CD4-positive, alpha-beta T cell (primary cell): ENCODE measurements around the gene MBNL2. TPM values are rescaled to one million over a fixed set of nuclear protein-coding genes. Genes with fewer than 3 reads are reported as not detected.

Source experiments
- ATAC-seq: fragments of 200-7000 bp; cut with Tn5 transposase; one replicate; pipeline ENCODE4 v1.10.0; 2022; ENCODE audit warnings: mild to moderate bottlenecking; ENCODE audit not compliant: poor library complexity
- CTCF ChIA-PET: fragments of 350-600 bp; sonication (Branson Sonifier 250); formaldehyde crosslinking; loops from one replicate; lab custom pipeline; 2021; ENCODE audit warnings: antibody characterized with exemption, inconsistent platforms; lab: Charles Lee
- POLR2A ChIA-PET: fragments of 350-600 bp; sonication (Branson Sonifier 250); formaldehyde crosslinking; loops from one replicate; lab custom pipeline; 2021; ENCODE audit warnings: antibody characterized with exemption, inconsistent platforms; lab: Charles Lee
- DNase-seq, 14 experiments: peaks; one replicate each; pipeline ENCODE4 v3.0.0-alpha.2; 2013 to 2020; ENCODE audit warnings: mixed read lengths in 2 of 14
- H3K27ac ChIP-seq, 2 donors: one replicate each; pipeline versions ENCODE4 v1.5.1 to v1.7.0; 2013; ENCODE audit warnings: low read length in 2 of 2, low read depth in 1 of 2, mild to moderate bottlenecking in 1 of 2
- H3K27me3 ChIP-seq, 2 experiments: 1 replicate in 1 of 2; 2 replicates in 1 of 2; pipeline versions ENCODE4 v1.6.1 to v1.7.0; 2013; ENCODE audit warnings: low read length in 2 of 2, control low read depth in 1 of 2, mild to moderate bottlenecking in 1 of 2, moderate library complexity in 1 of 2; ENCODE audit not compliant: insufficient read depth in 2 of 2, control insufficient read depth in 1 of 2
- H3K36me3 ChIP-seq: one replicate; pipeline ENCODE4 v1.6.1; 2013; ENCODE audit warnings: low read length, control low read depth; ENCODE audit not compliant: insufficient read depth
- H3K4me1 ChIP-seq: one replicate; pipeline ENCODE4 v1.6.1; 2013; ENCODE audit warnings: low read length, control low read depth; ENCODE audit not compliant: insufficient read depth
- H3K4me3 ChIP-seq: one replicate; pipeline ENCODE4 v1.5.1; 2013; ENCODE audit warnings: mild to moderate bottlenecking, low read length, moderate library complexity
- H3K9me3 ChIP-seq, 2 experiments: 1 replicate in 1 of 2; 2 replicates in 1 of 2; pipeline versions ENCODE4 v1.6.1 to v1.7.0; 2013; ENCODE audit warnings: low read length in 2 of 2, mild to moderate bottlenecking in 2 of 2, control low read depth in 1 of 2, moderate library complexity in 1 of 2; ENCODE audit not compliant: control insufficient read depth in 1 of 2, insufficient read depth in 1 of 2
- H3K27ac Mint-ChIP-seq: one replicate; pipeline ENCODE4 v1.8.0; 2020; ENCODE audit warnings: mixed read lengths
- H3K27me3 Mint-ChIP-seq: one replicate; pipeline ENCODE4 v1.8.0; 2021; ENCODE audit warnings: mixed read lengths
- H3K36me3 Mint-ChIP-seq: one replicate; pipeline ENCODE4 v1.8.0; 2021; ENCODE audit warnings: low read depth, mixed read lengths
- H3K4me1 Mint-ChIP-seq: one replicate; pipeline ENCODE4 v1.8.0; 2021; ENCODE audit warnings: low read depth, mixed read lengths
- H3K4me3 Mint-ChIP-seq: one replicate; pipeline ENCODE4 v1.8.0; 2020; ENCODE audit warnings: mild to moderate bottlenecking, mixed read lengths
- H3K9me3 Mint-ChIP-seq: one replicate; pipeline ENCODE4 v1.8.0; 2020; ENCODE audit warnings: mixed read lengths
- CTCF ChIP-seq: fragments of 200-600 bp; IDR thresholded peaks from one replicate; pipeline ENCODE4 v1.8.0; 2022; ENCODE audit warnings: antibody characterized with exemption, mild to moderate bottlenecking
- intact Hi-C, 2 experiments: fragments of 100-400 bp; cut with DNase I in 1 of 2; cut with micrococcal nuclease in 1 of 2; formaldehyde crosslinking; loops; one replicate each; pipeline versions ENCODE4 v1.15.1 to v1.9.0; 2023 to 2025; cut with DNase I, micrococcal nuclease
- total RNA-seq, 174 experiments: library from RNA in 2 of 174; stranded (reverse) in 2 of 174; gene quantifications; one replicate each; pipeline ENCODE4 v1.2.3 and lab custom pipeline; 2021 to 2026

The MBNL2 gene
- total RNA-seq, 2 experiments from 2014 or later = 35.9 to 36.0 TPM

DNA sequence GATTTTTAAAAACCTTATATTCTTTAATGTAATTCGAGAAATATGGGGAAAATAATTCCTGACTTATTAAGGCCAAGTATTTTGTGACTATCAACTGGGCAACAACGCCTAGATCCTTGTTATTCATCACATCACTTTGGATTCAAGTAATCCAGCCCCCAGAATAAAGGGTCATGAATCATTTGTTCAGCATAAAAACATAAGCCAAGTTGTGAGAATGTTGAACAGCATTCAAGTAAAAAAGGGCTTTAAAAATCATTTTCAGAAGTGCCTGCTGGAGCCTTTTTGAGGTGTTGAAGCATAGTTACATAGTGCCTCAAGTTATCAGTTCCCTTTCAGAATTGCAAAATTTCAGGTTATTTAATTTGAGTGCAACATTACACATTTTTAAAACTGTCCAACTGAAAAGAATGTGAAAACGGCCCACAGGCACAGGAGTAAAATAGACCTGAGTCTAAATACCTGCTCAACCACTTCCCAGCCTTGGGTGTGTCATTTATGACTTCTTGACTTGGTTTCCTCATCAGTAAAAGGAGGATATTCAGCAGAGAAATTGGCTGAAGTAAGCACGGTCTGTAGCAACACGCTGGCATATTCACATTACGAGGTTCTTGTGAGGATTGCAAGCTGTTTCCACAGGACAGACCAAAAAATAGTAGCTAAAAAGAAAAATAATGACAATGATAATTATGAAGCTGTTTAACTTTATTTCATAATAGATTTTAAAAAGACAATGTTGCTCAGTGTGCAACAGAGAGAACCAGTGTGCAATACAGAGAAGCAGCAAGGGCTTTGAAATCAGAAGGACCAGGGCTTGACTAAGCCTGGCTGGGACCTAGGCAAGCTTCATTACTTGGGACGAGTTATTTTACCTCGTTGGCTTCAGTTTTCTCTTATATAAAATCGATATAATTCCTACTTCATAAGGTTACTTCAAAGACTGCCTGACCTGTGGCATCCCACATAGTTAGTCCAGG is 56.6 kb downstream of the MBNL2 start:
- ChIA-PET POLR2A (no interaction called here), CTCF (no interaction called here)
- Histone ChIP-seq H3K4me1 (peaks cover 10% of the 10 kb centered on the region), H3K27me3 (no peaks in the 10 kb centered on the region), H3K27ac (no peak overlapping the region), H3K4me3 (no peak overlapping the region), H3K9me3 (no peaks in the 10 kb centered on the region), H3K36me3 (peaks cover 19% of the 10 kb centered on the region)
- DNase-seq = no peak
- Mint-ChIP-seq H3K27me3 (no peaks in the 10 kb centered on the region), H3K27ac (no peak overlapping the region), H3K9me3 (no peaks in the 10 kb centered on the region), H3K4me3 (no peak overlapping the region), H3K4me1 (peaks cover 80% of the 10 kb centered on the region), H3K36me3 (peaks cover 62% of the 10 kb centered on the region)
- ATAC-seq = no peak
- intact Hi-C loops = no loop called here
- no peak for TF ChIP-seq CTCF

DNA sequence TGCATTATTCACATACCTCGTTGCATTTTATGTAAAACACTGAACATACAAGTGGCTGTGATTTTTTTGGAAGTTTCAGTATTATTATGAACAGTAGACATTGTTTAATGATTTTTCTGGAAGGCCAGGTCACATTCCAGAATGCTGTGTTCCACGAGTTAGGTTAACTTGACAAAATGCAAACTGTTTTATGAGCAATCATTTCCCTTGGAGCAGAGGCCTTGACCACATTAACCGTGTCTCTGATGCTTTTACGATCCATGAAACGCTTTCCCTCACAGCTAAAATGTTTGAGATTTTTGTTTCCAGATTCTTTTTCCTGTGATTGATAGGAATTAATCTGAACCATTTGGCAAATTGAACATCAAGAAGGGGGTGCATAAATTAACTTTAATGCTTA is 57.8 kb downstream of the MBNL2 start:
- Mint-ChIP-seq H3K4me3 (no peak overlapping the region), H3K27me3 (no peaks in the 10 kb centered on the region), H3K4me1 (peaks cover 77% of the 10 kb centered on the region), H3K27ac (no peak overlapping the region), H3K9me3 (no peaks in the 10 kb centered on the region), H3K36me3 (peaks cover 58% of the 10 kb centered on the region)
- DNase-seq (no peak), ATAC-seq (no peak)
- Histone ChIP-seq H3K36me3 (peaks cover 19% of the 10 kb centered on the region), H3K27ac (no peak overlapping the region), H3K4me1 (peaks cover 10% of the 10 kb centered on the region), H3K27me3 (no peaks in the 10 kb centered on the region), H3K9me3 (no peaks in the 10 kb centered on the region), H3K4me3 (no peak overlapping the region)
- ChIA-PET POLR2A (no interaction called here), CTCF (no interaction called here)
- TF ChIP-seq CTCF = no peak
- intact Hi-C loops = no loop called here

- no peak overlapping the region for H3K4me3 ChIP-seq
- intact Hi-C loops = no loop called here
- no peaks in the 10 kb centered on the region for H3K27me3 ChIP-seq
- no peak for TF ChIP-seq CTCF
- no peaks in the 10 kb centered on the region for H3K9me3 ChIP-seq
- no peak overlapping the region for H3K27ac Mint-ChIP-seq
- H3K36me3 ChIP-seq = peaks cover 18% of the 10 kb centered on the region
- H3K4me1 ChIP-seq = peaks cover 10% of the 10 kb centered on the region
- peaks cover 72% of the 10 kb centered on the region for H3K4me1 Mint-ChIP-seq
- DNase-seq (no peak), ATAC-seq (no peak)
- H3K4me3 Mint-ChIP-seq = no peak overlapping the region
- ChIA-PET POLR2A (no interaction called here), CTCF (no interaction called here)
- no peak overlapping the region for H3K27ac ChIP-seq
- peaks cover 53% of the 10 kb centered on the region for H3K36me3 Mint-ChIP-seq
- no peaks in the 10 kb centered on the region for H3K9me3 Mint-ChIP-seq
- no peaks in the 10 kb centered on the region for H3K27me3 Mint-ChIP-seq
Measured at GRCh38 chr13:97280478-97280877, 58.3 kb downstream of the MBNL2 start.
